B cell (primary cell): ENCODE data around the gene PKNOX1.
"Not testable (repeated sequence)": the region's sequence is repeated elsewhere in the genome, so short reads cannot be mapped to it uniquely, and the experiment has no call there.

Source experiments
- CTCF ChIP-seq: fragments of 200-600 bp; IDR thresholded peaks from one replicate; pipeline ENCODE4 v1.8.0; 2022; ENCODE audit warnings: antibody characterized with exemption, mild to moderate bottlenecking
- EZH2 ChIP-seq: IDR thresholded peaks from 2 replicates; pipeline ENCODE4 v1.6.1; 2012; ENCODE audit warnings: borderline replicate concordance, low read depth, mild to moderate bottlenecking, moderate library complexity, low read length; ENCODE audit not compliant: insufficient read depth, poor library complexity, severe bottlenecking

GRCh38 chr21:42933973-42934372 lies 40.4 kb upstream of the PKNOX1 start:
- TF ChIP-seq CTCF, EZH2: not testable (repeated sequence)
